HepG2 (cell line): Measurements from ENCODE around the gene TRIP6. TPM values are rescaled to one million over a fixed set of nuclear protein-coding genes. Genes with fewer than 3 reads are reported as not detected.
A peak's percentile ranks its signal among the peaks of the same experiment; 100 is the strongest.

ENCODE experiments used
- CCDC6 ChIP-seq: sonication (generic); formaldehyde crosslinking; IDR thresholded peaks from 2 replicates; pipeline ENCODE4 v1.8.1; 2022; ENCODE audit warnings: mild to moderate bottlenecking, missing genetic modification reagents, moderate library complexity
- CENPBD1 ChIP-seq: sonication (generic); formaldehyde crosslinking; IDR thresholded peaks from 2 replicates; pipeline ENCODE4 v1.8.0; 2022; ENCODE audit warnings: missing genetic modification reagents, low read depth, mild to moderate bottlenecking, borderline replicate concordance
- FOSL1 ChIP-seq: sonication (generic); formaldehyde crosslinking; IDR thresholded peaks from 2 replicates; pipeline ENCODE4 v1.9.0; 2021; ENCODE audit warnings: missing genetic modification reagents, borderline replicate concordance
- FOXP1 ChIP-seq, 2 experiments: fragments of 450-650 bp in 1 of 2; IDR thresholded peaks; 2 replicates each; pipeline ENCODE4 v1.6.1; 2017 to 2018; ENCODE audit warnings: antibody characterized with exemption in 1 of 2
- GTF3A ChIP-seq: sonication (generic); formaldehyde crosslinking; conservative IDR thresholded peaks from 2 replicates; pipeline ENCODE4 v1.4.0; 2020; ENCODE audit warnings: mild to moderate bottlenecking, missing genetic modification reagents
- IKZF4 ChIP-seq: sonication (generic); formaldehyde crosslinking; IDR thresholded peaks from 2 replicates; pipeline ENCODE4 v1.5.1; 2020; ENCODE audit warnings: borderline replicate concordance, mild to moderate bottlenecking, low read depth, missing genetic modification reagents; ENCODE audit errors: not compliant biosample characterization
- ISX ChIP-seq: sonication (generic); formaldehyde crosslinking; conservative IDR thresholded peaks from 2 replicates; pipeline ENCODE4 v1.5.0; 2020; ENCODE audit warnings: missing genetic modification reagents
- MAFK ChIP-seq, 2 experiments: IDR thresholded peaks in 1 of 2; conservative IDR thresholded peaks in 1 of 2; 2 replicates each; pipeline ENCODE4 v1.6.1; 2011; ENCODE audit warnings: improper control_type of control experiment in 2 of 2, low read length in 2 of 2
- NR2C2 ChIP-seq: sonication (generic); formaldehyde crosslinking; IDR thresholded peaks from 2 replicates; pipeline ENCODE4 v1.4.0; 2020; ENCODE audit warnings: missing genetic modification reagents, mild to moderate bottlenecking, moderate library complexity, borderline replicate concordance
- POGZ ChIP-seq: sonication (generic); formaldehyde crosslinking; IDR thresholded peaks from 2 replicates; pipeline ENCODE4 v1.4.0; 2020; ENCODE audit warnings: mild to moderate bottlenecking, missing genetic modification reagents
- SIN3B ChIP-seq: fragments of 150-350 bp; IDR thresholded peaks from 2 replicates; pipeline ENCODE4 v1.6.1; 2014; ENCODE audit warnings: low read length
- THAP8 ChIP-seq: sonication (generic); formaldehyde crosslinking; IDR thresholded peaks from 2 replicates; pipeline ENCODE4 v1.5.1; 2020; ENCODE audit warnings: missing genetic modification reagents, mild to moderate bottlenecking, borderline replicate concordance
- ZBTB49 ChIP-seq: sonication (generic); formaldehyde crosslinking; IDR thresholded peaks from 2 replicates; pipeline ENCODE4 v1.4.0; 2020; ENCODE audit warnings: missing genetic modification reagents, borderline replicate concordance
- ZKSCAN1 ChIP-seq: fragments of 150-350 bp; IDR thresholded peaks from 2 replicates; pipeline ENCODE4 v1.6.1; 2014; ENCODE audit warnings: low read length
- ZNF180 ChIP-seq: sonication (generic); formaldehyde crosslinking; IDR thresholded peaks from 2 replicates; pipeline ENCODE4 v1.4.0; 2020; ENCODE audit warnings: low read depth, missing genetic modification reagents, borderline replicate concordance
- ZNF282 ChIP-seq: fragments of 450-650 bp; IDR thresholded peaks from 2 replicates; pipeline ENCODE4 v1.6.1; 2018; ENCODE audit not compliant: partially characterized antibody
- ZNF354B ChIP-seq: sonication (generic); formaldehyde crosslinking; IDR thresholded peaks from 2 replicates; pipeline ENCODE4 v1.8.0; 2022; ENCODE audit warnings: mild to moderate bottlenecking, missing genetic modification reagents
- ZNF367 ChIP-seq: sonication (generic); formaldehyde crosslinking; IDR thresholded peaks from 2 replicates; pipeline ENCODE4 v1.4.0; 2020; ENCODE audit warnings: missing genetic modification reagents, borderline replicate concordance
- ZNF382 ChIP-seq: sonication (generic); formaldehyde crosslinking; IDR thresholded peaks from 2 replicates; pipeline ENCODE4 v1.5.0; 2020; ENCODE audit warnings: missing genetic modification reagents, mild to moderate bottlenecking, borderline replicate concordance
- ZNF446 ChIP-seq: sonication (generic); formaldehyde crosslinking; IDR thresholded peaks from 2 replicates; pipeline ENCODE4 v1.5.0; 2020; ENCODE audit warnings: mild to moderate bottlenecking, missing genetic modification reagents
- ZNF576 ChIP-seq: sonication (generic); formaldehyde crosslinking; IDR thresholded peaks from 2 replicates; pipeline ENCODE4 v1.4.0; 2020; ENCODE audit warnings: mild to moderate bottlenecking, missing genetic modification reagents
- ZNF709 ChIP-seq: sonication (generic); formaldehyde crosslinking; IDR thresholded peaks from 2 replicates; pipeline ENCODE4 v1.5.0; 2020; ENCODE audit warnings: mild to moderate bottlenecking, missing genetic modification reagents
- ZSCAN25 ChIP-seq: sonication (generic); formaldehyde crosslinking; IDR thresholded peaks from 2 replicates; pipeline ENCODE4 v1.8.0; 2022; ENCODE audit warnings: mild to moderate bottlenecking, missing genetic modification reagents
- polyA plus RNA-seq, 8 experiments: library from polyadenylated mRNA; depleted of rRNA in 3 of 8; stranded (reverse) in 7 of 8; unstranded in 1 of 8; fragments of >200 nt; fragmentation: Illumina TruSeq in 4 of 8; extraction: Trizol in 4 of 8; gene quantifications; 2 replicates each; pipeline versions ENCODE4 v1.2.1 to v1.2.3, GENCODE V29; 2011 to 2016; ENCODE audit warnings: low read depth in 4 of 8, missing spikeins in 1 of 8, mixed read lengths in 1 of 8; ENCODE audit not compliant: insufficient read depth in 1 of 8
- total RNA-seq, 5 experiments: library from RNA; depleted of rRNA; stranded (reverse); fragments of >200 nt; fragmentation: Illumina TruSeq; extraction: Trizol; gene quantifications; 2 replicates each; pipeline ENCODE4 v1.2.3, GENCODE V29; 2016; ENCODE audit warnings: low read depth in 1 of 5

The TRIP6 gene
- total and polyA plus RNA-seq, 2 of the 13 experiments (the other 11 are each of a cell fraction or from before 2014, with no cell fraction given) = 0.34 to 0.38 TPM

- TF ChIP-seq IKZF4 (CRISPR knock-in tag) = no peak
- no peak for TF ChIP-seq ZNF180 (CRISPR knock-in tag)
- peak; percentile 97 for TF ChIP-seq POGZ (CRISPR knock-in tag)
- TF ChIP-seq ZNF354B (CRISPR knock-in tag) = no peak
- TF ChIP-seq MAFK (conservative IDR thresholded peaks at IDR 0.05 in 1 of 2, IDR thresholded peaks at IDR 0.05 in 1 of 2; ENCODE audit: low read length in 2 of 2) = no peak
- peak; percentile 47; the same call in 1 of the 2 replicates for TF ChIP-seq ZNF709 (CRISPR knock-in tag)
- peak; percentile 51 for TF ChIP-seq SIN3B
- TF ChIP-seq CCDC6 (CRISPR knock-in tag) = peak; percentile 80; the same call in 1 of the 2 replicates
- TF ChIP-seq ZNF282 = no peak
- TF ChIP-seq NR2C2 (CRISPR knock-in tag) = peak; percentile 86
- TF ChIP-seq ISX (CRISPR knock-in tag) = 0 out of 2 replicates have a peak, but pooled peaks have one; percentile 14
- no peak for TF ChIP-seq CENPBD1
- TF ChIP-seq GTF3A (CRISPR knock-in tag) = peak; percentile 86; the same call in 1 of the 2 replicates
- TF ChIP-seq ZNF382 = no peak
- TF ChIP-seq ZBTB49 (CRISPR knock-in tag) = no peak
- no peak; the same call in 1 of the 2 replicates for TF ChIP-seq THAP8 (CRISPR knock-in tag)
- TF ChIP-seq FOXP1 (IDR thresholded peaks at IDR 0.05) = no peak
- no peak; the same call in 1 of the 2 replicates for TF ChIP-seq FOXP1 (CRISPR knock-in tag; IDR thresholded peaks at IDR 0.05)
- TF ChIP-seq ZNF446 (CRISPR knock-in tag) = no peak
- TF ChIP-seq FOSL1 (CRISPR knock-in tag) = no peak
- TF ChIP-seq ZNF576 (CRISPR knock-in tag) = no peak
- no peak for TF ChIP-seq ZNF367 (CRISPR knock-in tag)
- TF ChIP-seq ZKSCAN1 = no peak
- 0 out of 2 replicates have a peak, but pooled peaks have one; percentile 13 for TF ChIP-seq ZSCAN25 (CRISPR knock-in tag)
Measured at GRCh38 chr7:100874577-100875355, 7.6 kb downstream of the TRIP6 start, which contains the start of gene SRRT (continued).
